ENCODE data around the gene SLC6A3.

DNA sequence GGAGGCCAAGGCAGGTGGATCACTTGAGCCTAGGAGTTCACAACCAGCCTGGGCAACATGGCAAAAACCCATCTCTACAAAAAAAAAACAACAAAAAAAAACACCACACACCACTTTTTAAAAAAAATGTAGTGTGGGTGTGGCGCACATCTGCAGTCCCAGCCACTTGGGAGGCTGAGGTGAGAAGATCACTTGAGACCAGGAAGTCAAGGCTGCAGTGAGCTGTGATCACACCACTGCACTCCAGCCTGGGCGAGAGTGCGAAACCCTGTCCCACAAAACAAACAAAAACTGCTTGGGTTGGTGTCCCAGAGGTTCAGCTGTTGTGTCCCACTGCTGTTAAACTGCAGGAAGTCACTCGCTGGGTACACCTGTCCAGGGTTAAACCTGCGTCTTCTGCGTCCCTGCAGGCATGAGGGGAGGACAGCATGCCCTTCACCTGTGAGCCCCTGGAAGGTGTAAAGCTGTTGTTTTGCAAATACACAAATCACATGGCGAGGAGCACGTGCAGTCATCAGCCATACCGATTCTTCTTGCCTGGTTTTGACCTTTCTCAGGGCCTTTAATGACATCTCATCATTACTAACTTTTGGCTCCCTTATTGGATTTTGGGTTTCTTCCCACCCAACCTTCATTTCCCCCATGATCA lies 71.1 kb downstream of the SLC6A3 start:
- TF ChIP-seq, protein P1, sequence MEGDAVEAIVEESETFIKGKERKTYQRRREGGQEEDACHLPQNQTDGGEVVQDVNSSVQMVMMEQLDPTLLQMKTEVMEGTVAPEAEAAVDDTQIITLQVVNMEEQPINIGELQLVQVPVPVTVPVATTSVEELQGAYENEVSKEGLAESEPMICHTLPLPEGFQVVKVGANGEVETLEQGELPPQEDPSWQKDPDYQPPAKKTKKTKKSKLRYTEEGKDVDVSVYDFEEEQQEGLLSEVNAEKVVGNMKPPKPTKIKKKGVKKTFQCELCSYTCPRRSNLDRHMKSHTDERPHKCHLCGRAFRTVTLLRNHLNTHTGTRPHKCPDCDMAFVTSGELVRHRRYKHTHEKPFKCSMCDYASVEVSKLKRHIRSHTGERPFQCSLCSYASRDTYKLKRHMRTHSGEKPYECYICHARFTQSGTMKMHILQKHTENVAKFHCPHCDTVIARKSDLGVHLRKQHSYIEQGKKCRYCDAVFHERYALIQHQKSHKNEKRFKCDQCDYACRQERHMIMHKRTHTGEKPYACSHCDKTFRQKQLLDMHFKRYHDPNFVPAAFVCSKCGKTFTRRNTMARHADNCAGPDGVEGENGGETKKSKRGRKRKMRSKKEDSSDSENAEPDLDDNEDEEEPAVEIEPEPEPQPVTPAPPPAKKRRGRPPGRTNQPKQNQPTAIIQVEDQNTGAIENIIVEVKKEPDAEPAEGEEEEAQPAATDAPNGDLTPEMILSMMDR (conservative IDR thresholded peaks at IDR 0.05; ENCODE audit: low read length) = no peak
- no peak for TF ChIP-seq EZH2phosphoT487 (IDR thresholded peaks at IDR 0.05; ENCODE audit: borderline replicate concordance, low read depth, low read length)

Measured in OCI-LY7 (cell line).